NCI-H128 (cell line): ENCODE data around the gene POLE.

Source experiments
- DNase-seq: peaks from one replicate; lab custom pipeline; 2025; ENCODE audit not compliant: unreplicated experiment; lab: John Stamatoyannopoulos, UW

POLE gene

GRCh38 chr12:132675757-132676432, 11.2 kb downstream of the POLE start:
- DNase-seq = no peak

GRCh38 chr12:132674561-132674960, 12.6 kb downstream of the POLE start:
- no peak for DNase-seq

GRCh38 chr12:132673288-132674179, 13.6 kb downstream of the POLE start:
- DNase-seq = no peak

GRCh38 chr12:132672678-132673077, 14.5 kb downstream of the POLE start:
- no peak for DNase-seq

- no peak for DNase-seq
Measured at GRCh38 chr12:132672116-132672515, 15.0 kb downstream of the POLE start.

DNA sequence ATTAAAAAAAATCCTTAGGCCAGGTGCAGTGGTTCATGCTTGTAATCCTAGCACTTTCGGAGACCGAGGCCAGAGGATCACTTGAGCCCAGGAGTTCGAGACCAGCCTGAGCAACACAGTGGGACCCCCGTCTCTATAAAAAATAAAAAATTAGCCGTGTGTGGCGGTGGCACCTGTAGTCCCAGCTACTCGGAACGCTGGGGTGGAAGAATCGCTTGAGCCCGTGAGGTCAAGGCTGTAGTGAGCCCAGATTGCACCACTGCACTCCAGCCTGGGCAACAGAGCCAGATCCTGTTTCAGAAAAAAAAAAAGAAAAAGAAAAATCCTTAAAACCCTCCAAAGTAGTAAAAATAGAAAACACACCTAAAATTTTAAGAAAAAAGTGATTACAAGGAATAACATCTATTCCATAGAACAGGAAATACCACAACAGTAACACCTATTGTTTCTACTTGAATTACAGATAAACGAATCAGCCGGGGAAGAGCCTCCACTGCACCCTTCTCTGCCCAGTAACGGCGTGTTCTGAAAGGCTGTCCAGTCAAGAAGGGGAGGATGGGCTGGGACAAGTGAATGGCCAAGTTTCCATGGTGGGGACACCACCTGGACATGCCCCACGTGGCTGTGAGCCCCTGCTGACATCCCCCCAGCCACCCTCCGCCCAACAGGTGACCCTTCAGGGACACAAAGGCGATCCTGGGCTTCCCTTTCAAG, 17.8 kb downstream of the POLE start:
- DNase-seq = no peak

GRCh38 chr12:132668191-132669088, 18.7 kb downstream of the POLE start:
- no peak for DNase-seq

DNA sequence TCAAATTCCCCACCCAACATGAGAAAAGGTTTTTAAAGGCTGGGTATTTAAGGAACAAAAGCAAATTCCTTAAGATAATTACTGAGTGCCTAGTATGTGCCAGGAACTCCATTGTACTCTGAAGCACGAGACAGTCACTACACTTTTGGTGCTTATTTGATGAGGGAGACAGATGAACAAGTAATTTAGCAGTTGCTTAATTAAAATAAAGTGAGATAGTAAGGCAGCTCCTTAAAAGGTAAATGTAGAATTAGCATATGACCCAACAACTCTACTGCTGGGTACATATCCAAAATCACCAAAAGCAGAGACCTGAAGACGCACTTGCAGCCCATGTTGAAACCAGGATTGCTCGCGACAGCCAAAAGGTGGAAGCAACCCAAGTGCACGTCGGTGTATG, 21.3 kb downstream of the POLE start:
- DNase-seq = no peak

GRCh38 chr12:132665149-132665491, 22.0 kb downstream of the POLE start:
- no peak for DNase-seq

GRCh38 chr12:132664206-132665148, 22.7 kb downstream of the POLE start:
- DNase-seq = no peak

DNA sequence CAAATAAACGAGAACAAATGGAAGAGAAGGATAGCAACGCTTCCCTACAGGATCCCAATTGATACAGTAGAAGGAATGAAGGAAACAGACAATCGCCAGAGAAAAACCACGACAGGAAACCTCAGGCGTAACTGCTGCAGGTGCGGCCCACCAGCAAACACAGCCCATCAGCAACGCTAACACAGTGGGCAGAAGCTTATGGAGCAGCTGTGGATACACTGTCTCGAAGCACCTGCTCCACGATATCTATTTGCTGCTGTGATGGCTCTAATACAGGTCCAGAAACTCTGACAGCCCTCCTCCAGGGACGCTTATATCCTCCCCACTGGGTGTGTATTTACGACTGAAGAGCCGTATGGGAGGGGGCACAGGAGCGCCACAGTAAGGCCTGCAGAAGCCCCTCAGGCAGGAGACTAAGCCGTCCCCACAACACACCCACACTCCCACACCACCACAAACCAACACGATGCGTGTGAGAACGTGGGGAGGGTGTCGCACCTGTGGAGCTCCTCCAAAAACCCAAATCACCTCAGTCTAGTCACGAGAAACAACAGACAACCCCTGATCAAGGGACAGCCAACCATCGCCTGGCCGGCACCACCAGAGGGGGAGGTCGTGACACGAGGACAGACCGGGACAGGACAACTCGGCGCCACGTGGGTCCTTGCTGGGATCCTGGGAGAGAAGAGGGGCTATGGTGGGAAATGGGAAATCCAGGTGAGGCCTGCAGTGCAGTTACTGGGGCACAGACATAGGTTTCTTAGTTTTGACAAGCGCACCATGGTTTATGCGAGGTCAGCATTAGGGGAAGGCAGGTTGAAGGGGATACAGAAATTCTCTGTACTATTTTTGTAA, 24.0 kb downstream of the POLE start:
- no peak for DNase-seq

DNA sequence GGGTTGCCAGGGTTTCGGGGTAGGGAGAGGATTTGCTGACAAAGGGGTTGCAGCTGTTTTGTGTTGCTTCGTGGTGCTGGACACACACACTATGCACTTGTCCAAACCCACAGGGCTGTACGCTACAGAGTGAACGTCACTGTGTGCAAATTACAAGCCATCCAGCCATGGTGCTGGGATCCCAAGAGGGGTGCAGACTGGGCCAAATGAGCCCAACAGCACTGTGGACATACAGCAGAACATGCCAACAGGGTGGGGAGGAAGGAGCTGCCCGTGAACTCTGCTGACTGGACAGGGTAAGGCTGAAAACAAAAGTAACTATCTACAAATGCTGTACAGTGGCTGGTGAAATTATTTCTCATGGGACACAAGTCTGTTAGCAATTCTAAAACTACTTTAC, 25.2 kb downstream of the POLE start:
- no peak for DNase-seq

GRCh38 chr12:132660996-132661395, 26.1 kb downstream of the POLE start:
- DNase-seq = no peak

- DNase-seq = no peak
Measured at GRCh38 chr12:132660052-132660451, 27.1 kb downstream of the POLE start.

- no peak for DNase-seq
Measured at GRCh38 chr12:132659146-132659545, 28.0 kb downstream of the POLE start.

GRCh38 chr12:132658149-132658894, 28.8 kb downstream of the POLE start:
- DNase-seq = no peak

GRCh38 chr12:132657004-132657727, 30.0 kb downstream of the POLE start:
- no peak for DNase-seq
